Loucy (cell line): Measurements from ENCODE around the gene CP.

ENCODE experiments used
- EZH2phosphoT487 ChIP-seq: fragments of 200-600 bp; IDR thresholded peaks from 2 replicates; pipeline ENCODE4 v1.6.1; 2018; ENCODE audit warnings: antibody characterized with exemption, mild to moderate bottlenecking, moderate library complexity, borderline replicate concordance
- TF ChIP-seq, protein P1 (sequence below): fragments of 200-600 bp; sonication (generic); conservative IDR thresholded peaks from 2 replicates; pipeline ENCODE4 v1.5.1; 2014; ENCODE audit warnings: mild to moderate bottlenecking, antibody characterized with exemption, low read length

DNA sequence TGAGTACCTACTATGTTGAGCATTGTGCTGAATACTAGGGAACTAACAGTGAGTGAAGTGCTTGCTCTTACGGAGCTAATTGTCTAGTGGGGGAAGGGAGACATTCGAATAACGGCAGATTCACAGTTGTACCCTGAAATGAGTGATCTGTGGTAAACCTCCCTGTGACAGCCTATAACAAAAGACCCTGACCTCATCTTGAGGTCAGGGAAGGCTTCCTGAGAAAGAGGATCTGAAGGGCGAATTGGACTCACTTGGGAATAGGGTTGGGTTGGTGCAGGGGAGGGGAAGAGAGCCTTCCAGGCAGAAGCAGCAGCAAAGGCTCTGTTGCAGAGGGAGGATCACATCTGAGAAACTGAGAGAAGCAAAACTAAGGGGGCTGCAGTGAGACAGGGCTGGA, 78.9 kb downstream of the CP start:
- TF ChIP-seq, protein P1, sequence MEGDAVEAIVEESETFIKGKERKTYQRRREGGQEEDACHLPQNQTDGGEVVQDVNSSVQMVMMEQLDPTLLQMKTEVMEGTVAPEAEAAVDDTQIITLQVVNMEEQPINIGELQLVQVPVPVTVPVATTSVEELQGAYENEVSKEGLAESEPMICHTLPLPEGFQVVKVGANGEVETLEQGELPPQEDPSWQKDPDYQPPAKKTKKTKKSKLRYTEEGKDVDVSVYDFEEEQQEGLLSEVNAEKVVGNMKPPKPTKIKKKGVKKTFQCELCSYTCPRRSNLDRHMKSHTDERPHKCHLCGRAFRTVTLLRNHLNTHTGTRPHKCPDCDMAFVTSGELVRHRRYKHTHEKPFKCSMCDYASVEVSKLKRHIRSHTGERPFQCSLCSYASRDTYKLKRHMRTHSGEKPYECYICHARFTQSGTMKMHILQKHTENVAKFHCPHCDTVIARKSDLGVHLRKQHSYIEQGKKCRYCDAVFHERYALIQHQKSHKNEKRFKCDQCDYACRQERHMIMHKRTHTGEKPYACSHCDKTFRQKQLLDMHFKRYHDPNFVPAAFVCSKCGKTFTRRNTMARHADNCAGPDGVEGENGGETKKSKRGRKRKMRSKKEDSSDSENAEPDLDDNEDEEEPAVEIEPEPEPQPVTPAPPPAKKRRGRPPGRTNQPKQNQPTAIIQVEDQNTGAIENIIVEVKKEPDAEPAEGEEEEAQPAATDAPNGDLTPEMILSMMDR: no peak
- TF ChIP-seq EZH2phosphoT487: no peak
